Keratinocyte (primary cell): ENCODE results near the gene TENT4B. TPM values are rescaled to one million over a fixed set of nuclear protein-coding genes. Genes with fewer than 3 reads are reported as not detected.

ENCODE experiments used
- DNase-seq: peaks from one replicate; pipeline ENCODE4 v3.0.0-alpha.2; 2011; ENCODE audit warnings: low read depth, missing footprints, low spot score
- FAIRE-seq: peaks from 2 replicates; lab custom pipeline; 2011; peaks lifted over from hg19 to GRCh38; lab: Jason Lieb, UNC
- H2AFZ ChIP-seq: 2 replicates; pipeline ENCODE4 v1.6.0; 2012; ENCODE audit warnings: low read length, control low read depth, inconsistent platforms; ENCODE audit not compliant: control insufficient read depth
- H3K27ac ChIP-seq: 2 replicates; pipeline ENCODE4 v1.5.1; 2011; ENCODE audit warnings: low read length; ENCODE audit not compliant: control insufficient read depth, insufficient read depth
- H3K27me3 ChIP-seq: 3 replicates; pipeline ENCODE4 v1.6.0; 2011; ENCODE audit warnings: low read length; ENCODE audit not compliant: control insufficient read depth, insufficient read depth; ENCODE audit errors: extremely low read depth
- H3K36me3 ChIP-seq, 2 experiments: 2 replicates in 1 of 2; 3 replicates in 1 of 2; pipeline ENCODE4 v1.5.1; 2011; ENCODE audit warnings: low read length in 2 of 2, mild to moderate bottlenecking in 1 of 2; ENCODE audit not compliant: control insufficient read depth in 2 of 2, insufficient read depth in 2 of 2; ENCODE audit errors: extremely low read depth in 1 of 2
- H3K4me1 ChIP-seq: 3 replicates; pipeline ENCODE4 v1.5.1; 2011; ENCODE audit warnings: low read length; ENCODE audit not compliant: control insufficient read depth, insufficient read depth; ENCODE audit errors: extremely low read depth
- H3K4me2 ChIP-seq: 3 replicates; pipeline ENCODE4 v1.6.0; 2011; ENCODE audit warnings: low read depth, low read length; ENCODE audit not compliant: control insufficient read depth, insufficient read depth; ENCODE audit errors: extremely low read depth
- H3K4me3 ChIP-seq, 3 experiments: fragments of 200-600 bp in 1 of 3; sonication (generic) in 1 of 3; 2 replicates in 2 of 3; 3 replicates in 1 of 3; pipeline ENCODE4 v1.5.1; 2011 to 2016; ENCODE audit warnings: low read length in 3 of 3, mild to moderate bottlenecking in 3 of 3, control low read depth in 2 of 3, inconsistent platforms in 1 of 3, low read depth in 1 of 3, mixed read lengths in 1 of 3, mixed run types in 1 of 3, moderate library complexity in 1 of 3; ENCODE audit not compliant: control insufficient read depth in 2 of 3, insufficient read depth in 2 of 3; ENCODE audit errors: extremely low read depth in 1 of 3
- H3K79me2 ChIP-seq: 2 replicates; pipeline ENCODE4 v1.6.0; 2012; ENCODE audit warnings: low read length; ENCODE audit not compliant: control insufficient read depth, insufficient read depth
- H3K9ac ChIP-seq: 3 replicates; pipeline ENCODE4 v1.6.0; 2011; ENCODE audit warnings: low read length; ENCODE audit not compliant: control insufficient read depth, insufficient read depth; ENCODE audit errors: extremely low read depth
- H3K9me1 ChIP-seq: 3 replicates; pipeline ENCODE4 v1.6.0; 2011; ENCODE audit warnings: low read length; ENCODE audit not compliant: control insufficient read depth, insufficient read depth; ENCODE audit errors: extremely low read depth
- H3K9me3 ChIP-seq: 2 replicates; pipeline ENCODE4 v1.5.1; 2012; ENCODE audit warnings: low read depth, low read length; ENCODE audit not compliant: control insufficient read depth
- H4K20me1 ChIP-seq: 3 replicates; pipeline ENCODE4 v1.6.0; 2011; ENCODE audit warnings: low read length; ENCODE audit not compliant: control insufficient read depth, insufficient read depth; ENCODE audit errors: extremely low read depth
- CTCF ChIP-seq, 3 experiments: IDR thresholded peaks in 1 of 3; conservative IDR thresholded peaks in 1 of 3; optimal IDR thresholded peaks in 1 of 3; 2 replicates in 2 of 3; 3 replicates in 1 of 3; pipeline versions ENCODE3 to v1.5.1; 2011; ENCODE audit warnings: low read length in 3 of 3, mild to moderate bottlenecking in 3 of 3, moderate library complexity in 2 of 3, control low read depth in 1 of 3, inconsistent platforms in 1 of 3; ENCODE audit not compliant: insufficient read depth in 2 of 3; ENCODE audit errors: extremely low read depth in 1 of 3
- EZH2 ChIP-seq: IDR thresholded peaks from one replicate; pipeline ENCODE4 v1.6.1; 2012; ENCODE audit warnings: inconsistent platforms, mild to moderate bottlenecking, low read length, moderate library complexity
- dilution Hi-C: fragments of 300-500 bp; cut with MboI; formaldehyde crosslinking; loops from one replicate; pipeline ENCODE4 v1.7.0; 2020; ENCODE audit warnings: low sequenced_read_pairs; ENCODE audit not compliant: extremely low pct_ligation_motif_present
- polyA plus RNA-seq, 5 experiments: library from polyadenylated mRNA; depleted of rRNA in 3 of 5; stranded (reverse) in 3 of 5; stranded (forward) in 1 of 5; unstranded in 1 of 5; fragments of >200 nt; gene quantifications; 1 replicate in 1 of 5; 2 replicates in 3 of 5; 3 replicates in 1 of 5; pipeline versions ENCODE4 v1.2.1 to v1.2.3, GENCODE V29; 2011 to 2012; ENCODE audit warnings: missing spikeins in 2 of 5, low read depth in 1 of 5, low replicate concordance in 1 of 5

TENT4B gene
- polyA plus RNA-seq, 1 donor (not counting 4 experiments of a cell fraction or from before 2014, with no cell fraction given) = 14.8 TPM

GRCh38 chr16:50151756-50152155 lies 1.4 kb upstream of the TENT4B start:
- dilution Hi-C loops = no loop called here
- peak overlapping the region; percentile 90 for H3K9ac ChIP-seq
- H2AFZ ChIP-seq = peak overlapping the region; percentile 63
- H3K79me2 ChIP-seq = peaks cover 32% of the 10 kb centered on the region
- H3K27me3 ChIP-seq = no peaks in the 10 kb centered on the region
- DNase-seq (no peak), FAIRE-seq (no peak)
- TF ChIP-seq CTCF (optimal IDR thresholded peaks at IDR 0.05 in 1 of 3, IDR thresholded peaks at IDR 0.05 in 1 of 3, conservative IDR thresholded peaks at IDR 0.05 in 1 of 3; ENCODE audit: extremely low read depth in 1 of 3, insufficient read depth in 2 of 3, low read length in 3 of 3) (no peak), EZH2 (no peak)
- no peaks in the 10 kb centered on the region for H3K36me3 ChIP-seq
- H3K4me3 ChIP-seq = peak overlapping the region in 1 of 3 experiments; percentile 70
- H3K9me1 ChIP-seq = no peaks in the 10 kb centered on the region
- H3K4me1 ChIP-seq = peaks cover 17% of the 10 kb centered on the region
- H3K4me2 ChIP-seq = peak overlapping the region; percentile 82
- H4K20me1 ChIP-seq = peaks cover 17% of the 10 kb centered on the region
- H3K27ac ChIP-seq = peak overlapping the region; percentile 83
- H3K9me3 ChIP-seq = no peaks in the 10 kb centered on the region

GRCh38 chr16:50152351-50152806 lies 727 bp upstream of the TENT4B start:
- H3K9ac ChIP-seq = peak overlapping the region; percentile 90
- H3K36me3 ChIP-seq = no peaks in the 10 kb centered on the region
- peaks cover 17% of the 10 kb centered on the region for H4K20me1 ChIP-seq
- H3K79me2 ChIP-seq = peaks cover 39% of the 10 kb centered on the region
- H3K27me3 ChIP-seq = no peaks in the 10 kb centered on the region
- TF ChIP-seq CTCF (optimal IDR thresholded peaks at IDR 0.05 in 1 of 3, IDR thresholded peaks at IDR 0.05 in 1 of 3, conservative IDR thresholded peaks at IDR 0.05 in 1 of 3; ENCODE audit: extremely low read depth in 1 of 3, insufficient read depth in 2 of 3, low read length in 3 of 3) (no peak), EZH2 (no peak)
- no peaks in the 10 kb centered on the region for H3K9me1 ChIP-seq
- H3K4me3 ChIP-seq = peak overlapping the region; percentile 70 to 80 (median 77)
- H3K9me3 ChIP-seq = no peaks in the 10 kb centered on the region
- dilution Hi-C loops = no loop called here
- peak overlapping the region; percentile 82 for H3K4me2 ChIP-seq
- FAIRE-seq (no peak), DNase-seq (no peak)
- peak overlapping the region; percentile 83 for H3K27ac ChIP-seq
- peak overlapping the region; percentile 63 for H2AFZ ChIP-seq
- peaks cover 17% of the 10 kb centered on the region for H3K4me1 ChIP-seq
